Measurements from ENCODE around the gene INPP5A.

- no peak for TF ChIP-seq CTCF (IDR thresholded peaks at IDR 0.05)
- no peak for TF ChIP-seq POLR2A (IDR thresholded peaks at IDR 0.05)
Measured at GRCh38 chr10:132802694-132803320, 265.2 kb downstream of the INPP5A start.
